RWPE2 (cell line): ENCODE measurements around the gene ARL3.
A peak's percentile ranks its signal among the peaks of the same experiment; 100 is the strongest.

Experiments used
- ATAC-seq: fragments of 200-7000 bp; cut with Tn5 transposase; 3 replicates; pipeline ENCODE4 v1.9.1; 2021; ENCODE audit warnings: low read depth
- DNase-seq: peaks from one replicate; pipeline ENCODE4 v3.0.0-alpha.2; 2020; ENCODE audit warnings: low spot score
- H3K27ac ChIP-seq: fragments of 450-650 bp; 2 replicates; pipeline ENCODE4 v1.5.1; 2017; ENCODE audit warnings: mild to moderate bottlenecking; ENCODE audit not compliant: poor library complexity, severe bottlenecking
- H3K27me3 ChIP-seq: fragments of 250-450 bp; sonication (Bioruptor Pico); 2 replicates; pipeline ENCODE4 v1.5.1; 2021; ENCODE audit warnings: mild to moderate bottlenecking, moderate library complexity; ENCODE audit not compliant: insufficient read depth, poor library complexity, severe bottlenecking
- H3K36me3 ChIP-seq: fragments of 250-450 bp; sonication (Bioruptor Pico); 2 replicates; pipeline ENCODE4 v1.5.1; 2020; ENCODE audit warnings: low read depth, mild to moderate bottlenecking, moderate library complexity
- H3K4me1 ChIP-seq: fragments of 250-450 bp; sonication (Bioruptor Pico); 2 replicates; pipeline ENCODE4 v1.5.1; 2021; ENCODE audit warnings: mild to moderate bottlenecking, moderate library complexity; ENCODE audit not compliant: insufficient read depth, poor library complexity, severe bottlenecking
- H3K4me3 ChIP-seq: fragments of 250-450 bp; sonication (Bioruptor Pico); 2 replicates; pipeline ENCODE4 v1.5.1; 2021; ENCODE audit warnings: mild to moderate bottlenecking, moderate library complexity; ENCODE audit not compliant: severe bottlenecking
- H3K9me3 ChIP-seq: fragments of 250-450 bp; sonication (Bioruptor Pico); 2 replicates; pipeline ENCODE4 v1.5.1; 2021; ENCODE audit warnings: mild to moderate bottlenecking, moderate library complexity; ENCODE audit not compliant: severe bottlenecking
- TF ChIP-seq, protein P1 (sequence below): fragments of 450-650 bp; IDR thresholded peaks from one replicate; pipeline ENCODE4 v1.5.1; 2017; ENCODE audit warnings: mild to moderate bottlenecking, moderate library complexity; ENCODE audit not compliant: poor library complexity, severe bottlenecking

Gene ARL3

DNA sequence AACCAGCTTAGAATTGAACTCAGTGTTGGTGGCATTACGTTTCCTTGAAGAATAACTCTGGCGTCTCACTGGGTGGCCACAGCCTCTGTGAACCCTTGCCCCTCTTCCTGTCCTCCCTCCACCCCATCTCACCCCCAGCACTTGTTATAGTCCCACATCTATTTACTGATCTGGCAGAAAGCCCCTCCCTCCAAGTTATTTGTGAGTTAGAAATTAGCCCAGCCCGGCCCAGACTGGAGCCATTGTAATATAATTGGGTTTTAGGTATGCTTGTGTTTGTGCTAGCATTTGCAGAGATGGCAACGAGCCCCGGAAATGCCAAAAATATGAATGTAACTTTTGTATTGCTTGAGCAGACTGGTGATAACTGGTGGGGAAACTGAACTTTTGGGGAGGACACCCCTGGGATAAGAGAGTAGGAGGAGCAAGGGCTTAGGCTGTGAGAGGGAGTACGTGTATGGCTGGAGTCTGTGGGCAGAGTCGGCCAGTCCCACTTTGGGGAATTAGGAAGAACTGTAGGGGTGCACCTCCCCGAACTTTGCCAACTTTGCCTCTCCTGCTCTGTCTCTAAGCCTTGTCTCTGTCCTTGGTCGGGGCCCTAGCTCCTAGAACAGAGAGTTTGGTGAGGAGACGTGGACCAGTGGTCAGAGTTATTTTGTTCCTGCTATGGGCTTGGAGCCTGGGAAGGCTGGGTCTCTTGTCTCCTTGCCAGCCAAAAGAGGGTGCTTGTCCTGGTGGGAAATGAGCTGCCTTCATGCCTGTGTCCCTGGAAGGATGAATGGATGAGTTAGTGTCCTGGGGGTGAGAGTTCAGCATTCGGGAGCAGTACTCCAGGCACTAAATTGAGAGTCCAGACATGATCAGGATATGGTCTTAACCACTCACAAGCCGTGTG is 89.2 kb downstream of the ARL3 start:
- TF ChIP-seq, protein P1, sequence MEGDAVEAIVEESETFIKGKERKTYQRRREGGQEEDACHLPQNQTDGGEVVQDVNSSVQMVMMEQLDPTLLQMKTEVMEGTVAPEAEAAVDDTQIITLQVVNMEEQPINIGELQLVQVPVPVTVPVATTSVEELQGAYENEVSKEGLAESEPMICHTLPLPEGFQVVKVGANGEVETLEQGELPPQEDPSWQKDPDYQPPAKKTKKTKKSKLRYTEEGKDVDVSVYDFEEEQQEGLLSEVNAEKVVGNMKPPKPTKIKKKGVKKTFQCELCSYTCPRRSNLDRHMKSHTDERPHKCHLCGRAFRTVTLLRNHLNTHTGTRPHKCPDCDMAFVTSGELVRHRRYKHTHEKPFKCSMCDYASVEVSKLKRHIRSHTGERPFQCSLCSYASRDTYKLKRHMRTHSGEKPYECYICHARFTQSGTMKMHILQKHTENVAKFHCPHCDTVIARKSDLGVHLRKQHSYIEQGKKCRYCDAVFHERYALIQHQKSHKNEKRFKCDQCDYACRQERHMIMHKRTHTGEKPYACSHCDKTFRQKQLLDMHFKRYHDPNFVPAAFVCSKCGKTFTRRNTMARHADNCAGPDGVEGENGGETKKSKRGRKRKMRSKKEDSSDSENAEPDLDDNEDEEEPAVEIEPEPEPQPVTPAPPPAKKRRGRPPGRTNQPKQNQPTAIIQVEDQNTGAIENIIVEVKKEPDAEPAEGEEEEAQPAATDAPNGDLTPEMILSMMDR = no peak
- peak; percentile 32 for DNase-seq
- H3K9me3 ChIP-seq = no peaks in the 10 kb centered on the region
- H3K4me1 ChIP-seq = peaks cover 43% of the 10 kb centered on the region
- no peaks in the 10 kb centered on the region for H3K27me3 ChIP-seq
- H3K4me3 ChIP-seq = no peak overlapping the region
- peak overlapping the region; percentile 97 for H3K27ac ChIP-seq
- peak; percentile 5; the same call in 2 of the 3 replicates for ATAC-seq
- no peaks in the 10 kb centered on the region for H3K36me3 ChIP-seq

DNA sequence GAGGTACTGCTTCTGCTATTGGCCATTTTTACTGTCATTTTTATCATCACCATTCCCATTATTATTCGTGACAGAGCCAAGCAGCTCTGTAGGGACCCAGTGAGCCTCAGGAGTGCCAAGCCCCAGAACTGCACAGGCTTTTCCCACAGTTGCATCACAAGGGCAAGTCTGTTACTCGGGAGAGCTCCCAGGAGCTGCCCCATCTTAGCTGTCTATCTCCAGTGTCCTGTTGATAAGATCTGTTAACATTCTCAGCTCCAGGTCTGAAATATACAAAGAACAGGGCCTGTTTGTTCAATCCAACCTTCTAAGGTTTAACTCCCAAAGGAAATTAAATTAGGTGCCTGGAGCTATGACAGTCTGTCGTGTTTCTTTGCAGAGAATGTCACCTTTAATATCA is 90.1 kb downstream of the ARL3 start:
- DNase-seq (no peak), ATAC-seq (no peak)
- Histone ChIP-seq H3K36me3 (no peaks in the 10 kb centered on the region), H3K27me3 (no peaks in the 10 kb centered on the region), H3K4me1 (peaks cover 34% of the 10 kb centered on the region), H3K4me3 (no peak overlapping the region), H3K27ac (peak overlapping the region; percentile 97), H3K9me3 (no peaks in the 10 kb centered on the region)
- TF ChIP-seq, protein P1 = no peak
